Muscle of arm (tissue), 12 donors: Measurements from ENCODE around the gene NBPF1. TPM values are rescaled to one million over a fixed set of nuclear protein-coding genes. Genes with fewer than 3 reads are reported as not detected.
"Not testable (repeated sequence)": the region's sequence is repeated elsewhere in the genome, so short reads cannot be mapped to it uniquely, and the experiment has no call there.

ENCODE experiments used
- DNase-seq: peaks from one replicate; pipeline ENCODE4 v3.0.0-alpha.2; 2013
- polyA plus RNA-seq, 12 donors: library from polyadenylated mRNA; unstranded; fragments of 120-200 nt; gene quantifications; one replicate each; pipeline ENCODE4 v1.2.1, GENCODE V29; 2013; ENCODE audit not compliant: insufficient read length in 12 of 12

NBPF1 gene
- polyA plus RNA-seq, 12 donors = 77.4 to 201 (median 132) TPM; not detected in 1

GRCh38 chr1:16608838-16609560 is 4.4 kb downstream of the NBPF1 start:
- DNase-seq = no peak

GRCh38 chr1:16607853-16608815 is 5.2 kb downstream of the NBPF1 start:
- not testable (repeated sequence) for DNase-seq

- no peak for DNase-seq
Observed at GRCh38 chr1:16607433-16607851, 5.9 kb downstream of the NBPF1 start.

GRCh38 chr1:16606666-16607432 is 6.5 kb downstream of the NBPF1 start:
- not testable (repeated sequence) for DNase-seq

GRCh38 chr1:16605532-16606505 is 7.5 kb downstream of the NBPF1 start:
- no peak for DNase-seq

- no peak for DNase-seq
Observed at GRCh38 chr1:16605213-16605525, 8.2 kb downstream of the NBPF1 start.

- DNase-seq = not testable (repeated sequence)
Observed at GRCh38 chr1:16604514-16605212, 8.7 kb downstream of the NBPF1 start.

GRCh38 chr1:16603623-16604022 is 9.7 kb downstream of the NBPF1 start:
- not testable (repeated sequence) for DNase-seq

GRCh38 chr1:16602336-16603011 is 10.9 kb downstream of the NBPF1 start:
- DNase-seq = not testable (repeated sequence)

- DNase-seq = not testable (repeated sequence)
Observed at GRCh38 chr1:16600855-16601786, 12.2 kb downstream of the NBPF1 start.

- not testable (repeated sequence) for DNase-seq
Observed at GRCh38 chr1:16599326-16599725, 14.0 kb downstream of the NBPF1 start.

- DNase-seq = not testable (repeated sequence)
Observed at GRCh38 chr1:16595216-16595615, 18.1 kb downstream of the NBPF1 start.

GRCh38 chr1:16591845-16592244 is 21.5 kb downstream of the NBPF1 start:
- not testable (repeated sequence) for DNase-seq

- not testable (repeated sequence) for DNase-seq
Observed at GRCh38 chr1:16588081-16588480, 25.3 kb downstream of the NBPF1 start.

GRCh38 chr1:16587639-16588038 is 25.7 kb downstream of the NBPF1 start:
- DNase-seq = not testable (repeated sequence)

GRCh38 chr1:16565324-16565723 is 48.0 kb downstream of the NBPF1 start:
- DNase-seq = not testable (repeated sequence)

GRCh38 chr1:16561035-16561434 is 52.3 kb downstream of the NBPF1 start:
- DNase-seq = not testable (repeated sequence)

- not testable (repeated sequence) for DNase-seq
Observed at GRCh38 chr1:16560498-16560897, 52.9 kb downstream of the NBPF1 start.
